Activated CD4-positive, alpha-beta T cell treated with anti-CD3 and anti-CD28 coated beads for 36 hours (primary cell): ENCODE measurements around the gene CACNA2D1. TPM values are rescaled to one million over a fixed set of nuclear protein-coding genes. Genes with fewer than 3 reads are reported as not detected.
"Not testable (repeated sequence)": the region's sequence is repeated elsewhere in the genome, so short reads cannot be mapped to it uniquely, and the experiment has no call there.

Experiments used
- ATAC-seq: fragments of 200-7000 bp; cut with Tn5 transposase; one replicate; pipeline ENCODE4 v1.10.0; 2021; ENCODE audit warnings: mild to moderate bottlenecking, moderate library complexity
- CTCF ChIA-PET: fragments of 350-600 bp; sonication (Branson Sonifier 250); formaldehyde crosslinking; loops from one replicate; lab custom pipeline; 2021; ENCODE audit warnings: antibody characterized with exemption; lab: Charles Lee
- POLR2A ChIA-PET: fragments of 350-600 bp; sonication (Branson Sonifier 250); formaldehyde crosslinking; loops from one replicate; lab custom pipeline; 2021; ENCODE audit warnings: antibody characterized with exemption, inconsistent platforms; lab: Charles Lee
- DNase-seq: peaks from one replicate; pipeline ENCODE4 v3.0.0-alpha.2; 2020
- H3K27ac Mint-ChIP-seq: one replicate; pipeline ENCODE4 v1.8.0; 2021; ENCODE audit warnings: mixed read lengths
- H3K27me3 Mint-ChIP-seq: one replicate; pipeline ENCODE4 v1.8.0; 2021; ENCODE audit warnings: mixed read lengths
- H3K36me3 Mint-ChIP-seq: one replicate; pipeline ENCODE4 v1.8.0; 2021; ENCODE audit warnings: low read depth, mixed read lengths
- H3K4me1 Mint-ChIP-seq: one replicate; pipeline ENCODE4 v1.8.0; 2021; ENCODE audit warnings: mixed read lengths
- H3K4me3 Mint-ChIP-seq: one replicate; pipeline ENCODE4 v1.8.0; 2021; ENCODE audit warnings: mild to moderate bottlenecking, moderate library complexity, mixed read lengths
- H3K9me3 Mint-ChIP-seq: one replicate; pipeline ENCODE4 v1.8.0; 2021; ENCODE audit warnings: low read depth, mixed read lengths
- intact Hi-C, 2 experiments: fragments of 100-400 bp; cut with DNase I in 1 of 2; cut with micrococcal nuclease in 1 of 2; formaldehyde crosslinking; loops; one replicate each; pipeline versions ENCODE4 v1.14.2 to v1.15.1; 2022 to 2024; cut with DNase I, micrococcal nuclease
- total RNA-seq, 2 experiments: library from RNA; stranded (reverse); gene quantifications; one replicate each; pipeline ENCODE4 v1.2.3, GENCODE V29; 2021

The CACNA2D1 gene
- total RNA-seq, 2 experiments from 2014 or later, result not detected

GRCh38 chr7:82432743-82433142, 10.8 kb downstream of the CACNA2D1 start:
- H3K4me3 Mint-ChIP-seq, intact Hi-C loops, POLR2A ChIA-PET, CTCF ChIA-PET, H3K27ac Mint-ChIP-seq, H3K27me3 Mint-ChIP-seq, DNase-seq, H3K9me3 Mint-ChIP-seq, H3K36me3 Mint-ChIP-seq, H3K4me1 Mint-ChIP-seq, ATAC-seq: not testable (repeated sequence)

GRCh38 chr7:82430500-82431465, 12.8 kb downstream of the CACNA2D1 start:
- Mint-ChIP-seq H3K4me1 (no peaks in the 10 kb centered on the region), H3K27ac (no peak overlapping the region), H3K4me3 (no peak overlapping the region), H3K36me3 (no peaks in the 10 kb centered on the region), H3K27me3 (no peaks in the 10 kb centered on the region), H3K9me3 (no peaks in the 10 kb centered on the region)
- ChIA-PET POLR2A (no interaction called here), CTCF (no interaction called here)
- ATAC-seq (no peak), DNase-seq (no peak)
- intact Hi-C loops, result no loop called here

- intact Hi-C loops, result no loop called here
- no peak for DNase-seq
- H3K27ac Mint-ChIP-seq, result no peak overlapping the region
These were observed 14.2 kb downstream of the CACNA2D1 start for GRCh38 chr7:82429408-82429807.

GRCh38 chr7:82428186-82428961, 15.2 kb downstream of the CACNA2D1 start:
- intact Hi-C loops, result no loop called here
- no peak for ATAC-seq
- Mint-ChIP-seq H3K4me3 (no peak overlapping the region), H3K27me3 (no peaks in the 10 kb centered on the region), H3K4me1 (no peaks in the 10 kb centered on the region), H3K27ac (no peak overlapping the region), H3K9me3 (no peaks in the 10 kb centered on the region), H3K36me3 (no peaks in the 10 kb centered on the region)
- ChIA-PET POLR2A (no interaction called here), CTCF (no interaction called here)
- DNase-seq, result no peak

More at GRCh38 chr7:82429408-82429807, 14.2 kb downstream of the CACNA2D1 start:
- H3K9me3 Mint-ChIP-seq, result no peaks in the 10 kb centered on the region
- no peaks in the 10 kb centered on the region for H3K4me1 Mint-ChIP-seq
- H3K36me3 Mint-ChIP-seq, result no peaks in the 10 kb centered on the region
- POLR2A ChIA-PET, result no interaction called here
- ATAC-seq, result no peak
- CTCF ChIA-PET, result no interaction called here
- no peak overlapping the region for H3K4me3 Mint-ChIP-seq
- H3K27me3 Mint-ChIP-seq, result no peaks in the 10 kb centered on the region

GRCh38 chr7:82423446-82423845, 20.1 kb downstream of the CACNA2D1 start:
- Mint-ChIP-seq H3K36me3 (no peaks in the 10 kb centered on the region), H3K9me3 (peaks cover 2% of the 10 kb centered on the region), H3K4me3 (no peak overlapping the region), H3K27ac (no peak overlapping the region), H3K27me3 (no peaks in the 10 kb centered on the region), H3K4me1 (no peaks in the 10 kb centered on the region)
- ChIA-PET POLR2A (no interaction called here), CTCF (interaction anchor here (0.9 kb wide), 1 partner anchor 9 kb away, joined by 3 read pairs; no protein-coding TSS in a partner anchor)
- DNase-seq (no peak), ATAC-seq (no peak)
- intact Hi-C loops, result no loop called here

- intact Hi-C loops, result no loop called here
- CTCF ChIA-PET, result no interaction called here
These were observed 24.4 kb downstream of the CACNA2D1 start for GRCh38 chr7:82419200-82419599.

GRCh38 chr7:82417898-82418297, 25.7 kb downstream of the CACNA2D1 start:
- ChIA-PET POLR2A (no interaction called here), CTCF (interaction anchor here (0.5 kb wide), 1 partner anchor 116 kb away, joined by 3 read pairs; no protein-coding TSS in a partner anchor)
- Mint-ChIP-seq H3K4me3 (no peak overlapping the region), H3K27ac (no peak overlapping the region), H3K9me3 (peaks cover 4% of the 10 kb centered on the region), H3K27me3 (no peaks in the 10 kb centered on the region), H3K4me1 (no peaks in the 10 kb centered on the region), H3K36me3 (no peaks in the 10 kb centered on the region)
- intact Hi-C loops, result no loop called here
- DNase-seq (no peak), ATAC-seq (no peak)

More at GRCh38 chr7:82419200-82419599, 24.4 kb downstream of the CACNA2D1 start:
- POLR2A ChIA-PET, result no interaction called here
- Mint-ChIP-seq H3K36me3 (no peaks in the 10 kb centered on the region), H3K4me1 (no peaks in the 10 kb centered on the region), H3K27ac (no peak overlapping the region), H3K4me3 (no peak overlapping the region), H3K27me3 (no peaks in the 10 kb centered on the region), H3K9me3 (peaks cover 4% of the 10 kb centered on the region)
- ATAC-seq (no peak), DNase-seq (no peak)

GRCh38 chr7:82416402-82416801, 27.2 kb downstream of the CACNA2D1 start:
- no peaks in the 10 kb centered on the region for H3K36me3 Mint-ChIP-seq
- intact Hi-C loops, result no loop called here
- ATAC-seq (no peak), DNase-seq (no peak)
- ChIA-PET POLR2A (no interaction called here), CTCF (no interaction called here)
- no peak overlapping the region for H3K4me3 Mint-ChIP-seq
- H3K27me3 Mint-ChIP-seq, result no peaks in the 10 kb centered on the region
- H3K9me3 Mint-ChIP-seq, result peaks cover 4% of the 10 kb centered on the region
- no peak overlapping the region for H3K27ac Mint-ChIP-seq
- H3K4me1 Mint-ChIP-seq, result no peaks in the 10 kb centered on the region

GRCh38 chr7:82414389-82414788, 29.2 kb downstream of the CACNA2D1 start:
- CTCF ChIA-PET, result interaction anchor here (0.9 kb wide), 1 partner anchor 9 kb away, joined by 3 read pairs; no protein-coding TSS in a partner anchor
- H3K9me3 Mint-ChIP-seq, result peaks cover 4% of the 10 kb centered on the region
- ATAC-seq, result no peak
- no peak overlapping the region for H3K27ac Mint-ChIP-seq
- POLR2A ChIA-PET, result no interaction called here
- H3K4me1 Mint-ChIP-seq, result no peaks in the 10 kb centered on the region
- no peak overlapping the region for H3K4me3 Mint-ChIP-seq
- no peak for DNase-seq
- intact Hi-C loops, result no loop called here
- H3K36me3 Mint-ChIP-seq, result no peaks in the 10 kb centered on the region
- no peaks in the 10 kb centered on the region for H3K27me3 Mint-ChIP-seq

- H3K36me3 Mint-ChIP-seq, result no peaks in the 10 kb centered on the region
- DNase-seq (no peak), ATAC-seq (no peak)
- no peak overlapping the region for H3K4me3 Mint-ChIP-seq
- H3K4me1 Mint-ChIP-seq, result no peaks in the 10 kb centered on the region
- POLR2A ChIA-PET, result no interaction called here
- CTCF ChIA-PET, result no interaction called here
- peaks cover 6% of the 10 kb centered on the region for H3K9me3 Mint-ChIP-seq
- intact Hi-C loops, result no loop called here
- H3K27me3 Mint-ChIP-seq, result no peaks in the 10 kb centered on the region
- H3K27ac Mint-ChIP-seq, result no peak overlapping the region
These were observed 30.3 kb downstream of the CACNA2D1 start for GRCh38 chr7:82413237-82413636.

- no peaks in the 10 kb centered on the region for H3K4me1 Mint-ChIP-seq
- DNase-seq, result no peak
- H3K36me3 Mint-ChIP-seq, result no peaks in the 10 kb centered on the region
- ATAC-seq, result no peak
- H3K27ac Mint-ChIP-seq, result no peak overlapping the region
- ChIA-PET POLR2A (no interaction called here), CTCF (no interaction called here)
- H3K27me3 Mint-ChIP-seq, result no peaks in the 10 kb centered on the region
- intact Hi-C loops, result no loop called here
- H3K9me3 Mint-ChIP-seq, result peaks cover 5% of the 10 kb centered on the region
- no peak overlapping the region for H3K4me3 Mint-ChIP-seq
These were observed 31.8 kb downstream of the CACNA2D1 start for GRCh38 chr7:82411732-82412131.
